Ishikawa (cell line): ENCODE results near the gene LZIC.

Experiments
- CEBPB ChIP-seq: IDR thresholded peaks from 2 replicates; pipeline ENCODE4 v1.6.1; 2012
- CREB1 ChIP-seq: IDR thresholded peaks from 2 replicates; pipeline ENCODE4 v1.6.1; 2012; ENCODE audit warnings: low read depth
- EGR1 ChIP-seq: IDR thresholded peaks from 2 replicates; pipeline ENCODE4 v1.6.1; 2012
- EP300 ChIP-seq: IDR thresholded peaks from 2 replicates; pipeline ENCODE4 v1.6.1; 2012; ENCODE audit warnings: borderline replicate concordance
- FOXM1 ChIP-seq: IDR thresholded peaks from 2 replicates; pipeline ENCODE4 v1.6.1; 2012; ENCODE audit warnings: low read depth, borderline replicate concordance
- NFIC ChIP-seq: IDR thresholded peaks from 2 replicates; pipeline ENCODE4 v1.6.1; 2012
- RAD21 ChIP-seq: IDR thresholded peaks from 2 replicates; pipeline ENCODE4 v1.6.1; 2012; ENCODE audit warnings: low read depth
- TAF1 ChIP-seq: IDR thresholded peaks from 2 replicates; pipeline ENCODE4 v1.6.1; 2012; ENCODE audit warnings: low read depth, mild to moderate bottlenecking
- TCF12 ChIP-seq: IDR thresholded peaks from 2 replicates; pipeline ENCODE4 v1.6.1; 2012; ENCODE audit warnings: low read depth
- TEAD4 ChIP-seq: IDR thresholded peaks from 2 replicates; pipeline ENCODE4 v1.6.1; 2012
- YY1 ChIP-seq: IDR thresholded peaks from 2 replicates; pipeline ENCODE4 v1.6.1; 2012; ENCODE audit warnings: low read depth
- TF ChIP-seq, protein P1 (sequence below): IDR thresholded peaks from 2 replicates; pipeline ENCODE4 v1.6.1; 2012; ENCODE audit warnings: low read depth, mild to moderate bottlenecking
- TF ChIP-seq, protein P2 (sequence below): IDR thresholded peaks from 2 replicates; pipeline ENCODE4 v1.6.1; 2012
- TF ChIP-seq, protein P3 (sequence below): IDR thresholded peaks from 2 replicates; pipeline ENCODE4 v1.6.1; 2012

DNA sequence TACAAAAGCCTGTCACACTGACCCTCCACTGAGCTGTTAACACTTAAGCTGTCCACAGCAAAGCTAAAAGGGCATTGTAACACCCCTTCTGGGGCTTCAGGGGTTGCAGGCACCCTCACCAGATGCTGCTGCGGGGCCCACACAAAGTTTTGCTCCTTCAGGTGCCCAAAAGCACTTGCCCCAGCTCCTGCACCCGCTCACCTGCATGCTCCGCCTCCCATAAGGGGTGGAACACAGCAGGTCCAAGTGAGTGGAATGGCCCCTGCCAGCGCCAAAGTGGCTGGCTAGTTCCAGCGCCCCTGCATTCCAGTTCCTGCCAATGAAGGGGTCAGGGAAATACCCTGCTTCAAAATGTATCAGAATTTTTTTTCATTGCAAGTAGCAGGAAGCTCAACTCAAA, 46.6 kb upstream of the LZIC start:
- TF ChIP-seq, protein P1, sequence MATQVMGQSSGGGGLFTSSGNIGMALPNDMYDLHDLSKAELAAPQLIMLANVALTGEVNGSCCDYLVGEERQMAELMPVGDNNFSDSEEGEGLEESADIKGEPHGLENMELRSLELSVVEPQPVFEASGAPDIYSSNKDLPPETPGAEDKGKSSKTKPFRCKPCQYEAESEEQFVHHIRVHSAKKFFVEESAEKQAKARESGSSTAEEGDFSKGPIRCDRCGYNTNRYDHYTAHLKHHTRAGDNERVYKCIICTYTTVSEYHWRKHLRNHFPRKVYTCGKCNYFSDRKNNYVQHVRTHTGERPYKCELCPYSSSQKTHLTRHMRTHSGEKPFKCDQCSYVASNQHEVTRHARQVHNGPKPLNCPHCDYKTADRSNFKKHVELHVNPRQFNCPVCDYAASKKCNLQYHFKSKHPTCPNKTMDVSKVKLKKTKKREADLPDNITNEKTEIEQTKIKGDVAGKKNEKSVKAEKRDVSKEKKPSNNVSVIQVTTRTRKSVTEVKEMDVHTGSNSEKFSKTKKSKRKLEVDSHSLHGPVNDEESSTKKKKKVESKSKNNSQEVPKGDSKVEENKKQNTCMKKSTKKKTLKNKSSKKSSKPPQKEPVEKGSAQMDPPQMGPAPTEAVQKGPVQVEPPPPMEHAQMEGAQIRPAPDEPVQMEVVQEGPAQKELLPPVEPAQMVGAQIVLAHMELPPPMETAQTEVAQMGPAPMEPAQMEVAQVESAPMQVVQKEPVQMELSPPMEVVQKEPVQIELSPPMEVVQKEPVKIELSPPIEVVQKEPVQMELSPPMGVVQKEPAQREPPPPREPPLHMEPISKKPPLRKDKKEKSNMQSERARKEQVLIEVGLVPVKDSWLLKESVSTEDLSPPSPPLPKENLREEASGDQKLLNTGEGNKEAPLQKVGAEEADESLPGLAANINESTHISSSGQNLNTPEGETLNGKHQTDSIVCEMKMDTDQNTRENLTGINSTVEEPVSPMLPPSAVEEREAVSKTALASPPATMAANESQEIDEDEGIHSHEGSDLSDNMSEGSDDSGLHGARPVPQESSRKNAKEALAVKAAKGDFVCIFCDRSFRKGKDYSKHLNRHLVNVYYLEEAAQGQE = no peak
- TF ChIP-seq RAD21 (no peak), FOXM1 (no peak), CEBPB (no peak), CREB1 (no peak), TAF1 (no peak), EP300 (no peak), YY1 (no peak), TEAD4 (no peak), NFIC (no peak), EGR1 (no peak), TCF12 (no peak)
- TF ChIP-seq, protein P2, sequence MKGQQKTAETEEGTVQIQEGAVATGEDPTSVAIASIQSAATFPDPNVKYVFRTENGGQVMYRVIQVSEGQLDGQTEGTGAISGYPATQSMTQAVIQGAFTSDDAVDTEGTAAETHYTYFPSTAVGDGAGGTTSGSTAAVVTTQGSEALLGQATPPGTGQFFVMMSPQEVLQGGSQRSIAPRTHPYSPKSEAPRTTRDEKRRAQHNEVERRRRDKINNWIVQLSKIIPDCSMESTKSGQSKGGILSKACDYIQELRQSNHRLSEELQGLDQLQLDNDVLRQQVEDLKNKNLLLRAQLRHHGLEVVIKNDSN = no peak
- TF ChIP-seq, protein P3, sequence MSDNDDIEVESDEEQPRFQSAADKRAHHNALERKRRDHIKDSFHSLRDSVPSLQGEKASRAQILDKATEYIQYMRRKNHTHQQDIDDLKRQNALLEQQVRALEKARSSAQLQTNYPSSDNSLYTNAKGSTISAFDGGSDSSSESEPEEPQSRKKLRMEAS = no peak
